DOHH2 (cell line): ENCODE measurements around the gene TP53BP2.

Experiments used
- H3F3A ChIP-seq: fragments of 200-600 bp; sonication (generic), shearing (Covaris generic); 2 replicates; pipeline ENCODE4 v1.6.0; 2016; ENCODE audit warnings: antibody characterized with exemption, mild to moderate bottlenecking; ENCODE audit not compliant: control insufficient read depth, insufficient read depth
- H3K27ac ChIP-seq: fragments of 200-600 bp; sonication (generic); 2 replicates; pipeline ENCODE4 v1.5.1; 2014; ENCODE audit warnings: low read depth, mild to moderate bottlenecking, low read length, moderate library complexity
- H3K27me3 ChIP-seq: fragments of 200-600 bp; sonication (generic); 2 replicates; pipeline ENCODE4 v1.6.1; 2014; ENCODE audit warnings: mild to moderate bottlenecking, low read length, mixed read lengths; ENCODE audit not compliant: control insufficient read depth
- H3K36me3 ChIP-seq: fragments of 200-600 bp; sonication (generic); 2 replicates; pipeline ENCODE4 v1.6.1; 2014; ENCODE audit warnings: mild to moderate bottlenecking, low read length, moderate library complexity, mixed read lengths; ENCODE audit not compliant: control insufficient read depth
- H3K4me1 ChIP-seq: fragments of 200-600 bp; sonication (generic); 2 replicates; pipeline ENCODE4 v1.6.1; 2014; ENCODE audit warnings: mild to moderate bottlenecking, low read length, mixed read lengths; ENCODE audit not compliant: control insufficient read depth
- H3K4me2 ChIP-seq: fragments of 200-600 bp; sonication (generic); 2 replicates; pipeline ENCODE4 v1.6.0; 2014; ENCODE audit warnings: mild to moderate bottlenecking, low read length, moderate library complexity
- H3K4me3 ChIP-seq: fragments of 200-600 bp; sonication (generic); 2 replicates; pipeline ENCODE4 v1.5.1; 2014; ENCODE audit warnings: mild to moderate bottlenecking, low read length, mixed read lengths
- H3K79me2 ChIP-seq: fragments of 200-600 bp; sonication (generic); 2 replicates; pipeline ENCODE4 v1.6.1; 2014; ENCODE audit warnings: mild to moderate bottlenecking, low read length, mixed read lengths; ENCODE audit not compliant: control insufficient read depth
- H3K9me2 ChIP-seq: fragments of 200-600 bp; sonication (generic); replicated peaks from 2 replicates; pipeline ENCODE4 v1.6.1; 2014; ENCODE audit warnings: mild to moderate bottlenecking, low read length, mixed read lengths; ENCODE audit not compliant: control insufficient read depth
- H3K9me3 ChIP-seq: fragments of 200-600 bp; sonication (generic); 2 replicates; pipeline ENCODE4 v1.6.1; 2014; ENCODE audit warnings: antibody characterized with exemption, low read length, mixed read lengths; ENCODE audit not compliant: control insufficient read depth, insufficient read depth
- H4K20me1 ChIP-seq: fragments of 200-600 bp; sonication (generic); 2 replicates; pipeline ENCODE4 v1.6.0; 2014; ENCODE audit warnings: low read depth, mild to moderate bottlenecking, antibody characterized with exemption, low read length, moderate library complexity; ENCODE audit not compliant: control insufficient read depth, insufficient read depth
- CTCF ChIP-seq: fragments of 200-600 bp; sonication (generic); IDR thresholded peaks from one replicate; pipeline ENCODE4 v1.5.1; 2014; ENCODE audit warnings: antibody characterized with exemption, mild to moderate bottlenecking, low read depth, low read length; ENCODE audit not compliant: poor library complexity, severe bottlenecking
- EZH2phosphoT487 ChIP-seq: fragments of 200-600 bp; sonication (generic); IDR thresholded peaks from 2 replicates; pipeline ENCODE4 v1.6.1; 2017; ENCODE audit warnings: borderline replicate concordance, mild to moderate bottlenecking, antibody characterized with exemption, low read length, moderate library complexity, mixed read lengths

Gene TP53BP2

GRCh38 chr1:223759273-223759672, 86.5 kb downstream of the TP53BP2 start:
- H3K9me3 ChIP-seq = no peaks in the 10 kb centered on the region
- H3K79me2 ChIP-seq = no peaks in the 10 kb centered on the region
- no peaks in the 10 kb centered on the region for H3F3A ChIP-seq
- H3K9me2 ChIP-seq = no peaks in the 10 kb centered on the region
- no peaks in the 10 kb centered on the region for H3K4me1 ChIP-seq
- no peak overlapping the region for H3K4me3 ChIP-seq
- no peaks in the 10 kb centered on the region for H3K36me3 ChIP-seq
- TF ChIP-seq CTCF = no peak
- no peak for TF ChIP-seq EZH2phosphoT487
- no peaks in the 10 kb centered on the region for H3K27me3 ChIP-seq
- no peak overlapping the region for H3K4me2 ChIP-seq
- no peaks in the 10 kb centered on the region for H4K20me1 ChIP-seq
- H3K27ac ChIP-seq = no peak overlapping the region

GRCh38 chr1:223758734-223759133, 87.0 kb downstream of the TP53BP2 start:
- Histone ChIP-seq H4K20me1 (no peaks in the 10 kb centered on the region), H3K27me3 (no peaks in the 10 kb centered on the region), H3K79me2 (no peaks in the 10 kb centered on the region), H3K36me3 (no peaks in the 10 kb centered on the region), H3K4me2 (no peak overlapping the region), H3K4me1 (no peaks in the 10 kb centered on the region), H3K27ac (no peak overlapping the region), H3K4me3 (no peak overlapping the region), H3F3A (no peaks in the 10 kb centered on the region), H3K9me2 (no peaks in the 10 kb centered on the region), H3K9me3 (no peaks in the 10 kb centered on the region)
- TF ChIP-seq EZH2phosphoT487 (no peak), CTCF (no peak)

- Histone ChIP-seq H3K9me2 (no peaks in the 10 kb centered on the region), H3K36me3 (no peaks in the 10 kb centered on the region), H3K79me2 (no peaks in the 10 kb centered on the region), H3K27me3 (no peaks in the 10 kb centered on the region), H3K27ac (no peak overlapping the region), H3K4me1 (no peaks in the 10 kb centered on the region), H4K20me1 (no peaks in the 10 kb centered on the region), H3K4me2 (no peak overlapping the region), H3F3A (no peaks in the 10 kb centered on the region), H3K9me3 (no peaks in the 10 kb centered on the region), H3K4me3 (no peak overlapping the region)
- no peak for TF ChIP-seq EZH2phosphoT487
- no peak for TF ChIP-seq CTCF
These were observed 88.7 kb downstream of the TP53BP2 start for GRCh38 chr1:223756806-223757700.
